ENCODE results near the gene SH3PXD2A. TPM values are rescaled to one million over a fixed set of nuclear protein-coding genes. Genes with fewer than 3 reads are reported as not detected.

The SH3PXD2A gene, protein sequence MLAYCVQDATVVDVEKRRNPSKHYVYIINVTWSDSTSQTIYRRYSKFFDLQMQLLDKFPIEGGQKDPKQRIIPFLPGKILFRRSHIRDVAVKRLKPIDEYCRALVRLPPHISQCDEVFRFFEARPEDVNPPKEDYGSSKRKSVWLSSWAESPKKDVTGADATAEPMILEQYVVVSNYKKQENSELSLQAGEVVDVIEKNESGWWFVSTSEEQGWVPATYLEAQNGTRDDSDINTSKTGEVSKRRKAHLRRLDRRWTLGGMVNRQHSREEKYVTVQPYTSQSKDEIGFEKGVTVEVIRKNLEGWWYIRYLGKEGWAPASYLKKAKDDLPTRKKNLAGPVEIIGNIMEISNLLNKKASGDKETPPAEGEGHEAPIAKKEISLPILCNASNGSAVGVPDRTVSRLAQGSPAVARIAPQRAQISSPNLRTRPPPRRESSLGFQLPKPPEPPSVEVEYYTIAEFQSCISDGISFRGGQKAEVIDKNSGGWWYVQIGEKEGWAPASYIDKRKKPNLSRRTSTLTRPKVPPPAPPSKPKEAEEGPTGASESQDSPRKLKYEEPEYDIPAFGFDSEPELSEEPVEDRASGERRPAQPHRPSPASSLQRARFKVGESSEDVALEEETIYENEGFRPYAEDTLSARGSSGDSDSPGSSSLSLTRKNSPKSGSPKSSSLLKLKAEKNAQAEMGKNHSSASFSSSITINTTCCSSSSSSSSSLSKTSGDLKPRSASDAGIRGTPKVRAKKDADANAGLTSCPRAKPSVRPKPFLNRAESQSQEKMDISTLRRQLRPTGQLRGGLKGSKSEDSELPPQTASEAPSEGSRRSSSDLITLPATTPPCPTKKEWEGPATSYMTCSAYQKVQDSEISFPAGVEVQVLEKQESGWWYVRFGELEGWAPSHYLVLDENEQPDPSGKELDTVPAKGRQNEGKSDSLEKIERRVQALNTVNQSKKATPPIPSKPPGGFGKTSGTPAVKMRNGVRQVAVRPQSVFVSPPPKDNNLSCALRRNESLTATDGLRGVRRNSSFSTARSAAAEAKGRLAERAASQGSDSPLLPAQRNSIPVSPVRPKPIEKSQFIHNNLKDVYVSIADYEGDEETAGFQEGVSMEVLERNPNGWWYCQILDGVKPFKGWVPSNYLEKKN
- 5.7 and 6.3 TPM in 2 replicates for total RNA-seq

DNA sequence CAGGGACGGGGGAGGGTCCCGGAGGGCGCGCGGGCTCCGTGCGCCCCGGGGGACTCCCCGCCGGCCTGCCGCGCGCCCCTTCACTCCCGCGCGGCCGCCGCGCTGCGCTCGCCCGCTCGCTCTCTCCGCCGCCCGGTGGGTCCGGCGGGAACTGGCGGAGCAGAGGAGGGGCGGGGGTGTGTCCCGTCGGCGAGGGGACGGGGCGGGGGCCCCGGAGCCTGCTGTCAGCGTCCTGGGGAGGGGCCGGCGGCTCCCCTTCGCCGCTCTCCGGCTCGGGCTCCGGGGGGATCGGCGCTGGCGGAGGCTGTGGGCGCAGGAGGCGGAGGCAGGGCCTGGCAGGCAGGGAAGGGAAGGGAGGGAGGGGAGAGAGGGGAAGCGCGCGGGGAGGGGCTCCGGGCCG, at the start of gene SH3PXD2A:
Gene SH3PXD2A (minus strand): TSS at position 153 of the 400 bp plus-strand sequence. CDS start 310 bp downstream, outside the sequence.
- no peak for DNase-seq (ENCODE audit: low read depth, low spot score)

DNA sequence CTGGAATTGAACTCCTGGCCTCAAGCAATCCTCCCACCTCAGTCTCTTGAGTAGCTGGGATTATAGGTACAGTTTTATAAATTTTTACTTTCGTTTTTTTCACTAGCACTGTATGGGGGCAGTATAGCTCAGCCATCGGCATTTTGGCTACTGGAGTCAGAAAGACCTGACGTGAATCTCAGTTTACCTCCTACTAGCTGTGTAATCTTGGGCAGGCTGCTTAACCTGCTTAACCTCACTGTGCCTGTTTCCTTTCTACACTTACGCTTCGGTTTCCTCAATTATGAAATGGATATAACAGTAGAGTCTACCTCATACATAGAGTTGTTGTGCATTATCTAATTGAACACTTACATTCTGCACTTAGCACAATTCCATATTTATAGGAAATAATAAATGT, 45.9 kb upstream of the SH3PXD2A start:
- no peak for DNase-seq (ENCODE audit: low read depth, low spot score)

DNA sequence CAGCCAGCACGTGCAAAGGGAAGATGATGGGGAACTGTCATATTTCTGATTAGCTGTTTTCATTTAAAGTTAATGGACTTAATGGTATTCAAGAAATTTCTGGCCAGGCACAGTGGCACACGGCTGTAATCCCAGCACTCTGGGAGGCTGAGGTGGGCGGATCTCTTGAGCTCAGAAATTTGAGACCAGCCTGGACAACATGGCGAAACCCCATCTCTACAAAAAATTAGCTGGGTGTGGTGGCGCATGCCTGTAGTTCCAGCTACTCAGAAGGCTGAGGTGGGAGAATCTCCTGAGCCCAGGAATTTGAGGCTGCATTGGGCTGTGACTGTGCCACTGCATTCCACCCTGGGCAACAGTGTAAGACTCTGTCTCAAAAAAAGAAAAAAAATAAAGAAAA, 43.9 kb upstream of the SH3PXD2A start:
- no peak for DNase-seq (ENCODE audit: low read depth, low spot score)

DNA sequence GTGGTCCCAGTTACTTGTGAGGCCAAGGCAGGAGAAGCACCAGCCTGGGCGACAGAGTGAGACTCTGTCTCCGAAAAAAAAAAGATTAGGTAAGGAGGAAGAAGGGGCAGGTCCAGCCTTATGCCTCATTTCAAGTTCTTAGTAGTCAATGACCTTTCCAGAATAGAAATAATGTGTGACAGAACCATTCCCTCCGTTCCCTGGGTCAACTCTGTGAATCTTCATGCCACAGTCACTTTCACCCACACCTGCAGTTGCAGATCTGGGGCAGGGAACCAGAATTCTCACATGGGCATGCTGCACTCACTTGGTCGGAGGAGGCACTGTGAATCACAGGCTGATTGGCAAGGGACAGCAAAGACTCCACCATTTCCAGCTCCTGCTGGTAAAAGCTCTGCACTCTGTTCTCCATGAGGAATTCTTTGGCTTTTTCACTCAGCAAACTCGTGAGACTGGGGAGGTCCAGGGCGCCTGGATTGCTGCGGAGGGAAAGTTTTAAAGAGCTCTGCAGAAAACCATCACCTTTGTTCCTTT, 41.9 kb upstream of the SH3PXD2A start:
- no peak for DNase-seq (ENCODE audit: low read depth, low spot score)

DNA sequence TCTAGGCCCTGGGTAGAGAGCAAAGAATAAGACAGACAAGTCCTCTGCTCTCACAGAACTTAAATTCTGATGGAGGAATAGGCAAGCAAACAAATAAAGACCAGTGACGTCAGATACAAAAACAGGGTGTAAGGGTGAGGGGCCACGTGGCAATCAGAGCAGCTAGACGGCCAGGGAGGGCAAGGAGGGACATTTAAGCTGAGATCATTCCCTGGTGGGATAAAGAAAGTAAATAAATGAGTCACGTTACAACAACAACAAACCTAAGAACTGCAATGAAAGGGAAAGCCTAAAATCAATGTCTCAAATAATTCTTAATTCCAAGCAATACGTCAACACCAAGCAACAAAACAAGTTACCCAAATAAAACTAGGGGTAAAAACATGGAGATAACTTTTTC, 40.8 kb upstream of the SH3PXD2A start:
- no peak for DNase-seq (ENCODE audit: low read depth, low spot score)

DNA sequence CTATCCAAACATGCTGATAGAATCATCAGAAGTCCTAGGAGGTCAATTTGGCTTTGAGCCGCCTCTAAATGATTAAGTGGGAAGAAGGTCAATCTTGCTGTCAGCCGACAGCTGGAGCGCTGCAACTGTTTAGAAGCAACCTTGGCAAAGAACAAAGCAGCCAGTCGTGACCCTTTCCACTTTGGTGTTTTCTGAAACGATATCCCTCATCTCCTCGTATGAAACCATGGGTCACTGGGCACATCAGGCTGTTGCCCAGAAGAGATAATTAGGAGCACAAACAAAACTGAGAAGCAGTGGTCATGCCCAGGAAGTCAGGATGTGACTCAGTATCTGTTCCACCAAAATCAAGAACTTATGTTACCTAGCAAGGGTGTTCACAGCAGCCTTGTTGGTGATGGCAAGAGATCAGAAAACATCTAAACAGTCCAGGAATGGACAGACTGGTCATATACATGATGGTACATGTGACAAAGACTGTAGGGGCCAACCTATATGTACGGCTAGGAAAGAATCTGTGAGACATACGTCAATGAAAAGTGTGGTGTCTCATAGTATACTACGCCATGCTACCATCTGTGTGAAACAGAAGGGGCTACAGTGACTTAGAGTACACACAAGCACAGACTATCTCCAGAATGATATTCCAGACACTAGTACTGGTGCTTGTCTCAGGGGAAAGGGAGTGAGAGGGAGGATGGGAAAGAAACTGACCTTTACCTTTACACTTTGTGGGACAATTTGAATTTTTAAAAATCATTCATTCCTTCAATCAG, 40.2 kb upstream of the SH3PXD2A start:
- DNase-seq (ENCODE audit: low read depth, low spot score): no peak

DNA sequence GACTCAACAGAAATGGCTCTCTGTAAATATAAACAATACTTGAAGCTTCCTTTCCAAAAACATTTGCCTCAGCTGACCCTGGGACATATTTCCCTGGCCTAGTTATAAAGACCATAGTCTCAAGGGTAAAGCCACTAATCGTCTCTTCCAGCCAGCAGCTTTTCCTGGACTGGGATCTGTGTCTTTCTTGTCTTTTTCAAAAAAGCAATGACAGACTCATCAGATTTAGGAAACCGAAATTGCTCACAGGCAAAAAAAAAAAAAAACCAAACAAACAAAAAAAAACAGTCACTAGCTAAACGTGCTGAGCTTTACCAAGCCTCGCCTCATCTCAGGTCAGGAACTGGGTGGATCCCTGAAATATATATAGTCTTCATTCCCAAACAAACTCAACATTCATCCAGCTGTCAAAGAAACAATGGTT, 39.1 kb upstream of the SH3PXD2A start:
- DNase-seq (ENCODE audit: low read depth, low spot score): no peak

DNA sequence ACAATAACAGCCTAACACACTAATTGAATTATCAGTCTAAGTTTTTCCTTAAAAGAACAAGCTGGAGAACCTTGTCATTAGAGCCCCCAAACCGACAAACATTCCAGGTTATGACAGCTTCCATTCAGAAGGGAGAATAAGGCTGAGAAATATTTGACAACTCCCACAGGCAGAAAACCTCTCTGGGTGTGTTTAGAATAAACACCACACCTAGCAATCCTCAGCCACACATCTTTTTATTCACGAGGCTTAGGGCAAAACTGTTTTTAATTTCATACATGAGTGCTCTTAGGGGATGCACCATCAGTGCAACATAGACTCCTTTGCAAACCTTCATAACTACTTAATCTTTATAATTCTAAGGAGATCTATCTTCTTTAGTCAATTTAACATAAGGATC, 38.4 kb upstream of the SH3PXD2A start:
- no peak for DNase-seq (ENCODE audit: low read depth, low spot score)

DNA sequence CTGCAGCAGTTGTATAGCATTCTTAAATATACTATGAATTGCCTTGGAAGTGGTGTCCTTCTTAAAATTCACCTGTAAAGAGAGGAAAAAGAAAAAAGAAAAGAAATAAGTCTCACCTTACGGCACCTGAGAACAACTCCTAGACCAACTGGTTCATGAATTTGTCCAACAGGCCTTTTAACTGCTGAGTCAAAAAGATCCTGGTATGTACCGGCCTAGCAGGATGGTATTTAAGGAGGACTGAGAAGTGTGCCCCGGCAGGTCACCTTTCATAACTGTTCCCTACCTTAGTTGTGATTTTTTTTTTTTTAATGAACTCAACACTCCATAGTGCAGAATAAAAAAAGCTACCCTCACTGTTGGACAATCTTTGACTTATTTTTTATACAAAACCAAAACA, 36.8 kb upstream of the SH3PXD2A start:
- no peak for DNase-seq (ENCODE audit: low read depth, low spot score)

DNA sequence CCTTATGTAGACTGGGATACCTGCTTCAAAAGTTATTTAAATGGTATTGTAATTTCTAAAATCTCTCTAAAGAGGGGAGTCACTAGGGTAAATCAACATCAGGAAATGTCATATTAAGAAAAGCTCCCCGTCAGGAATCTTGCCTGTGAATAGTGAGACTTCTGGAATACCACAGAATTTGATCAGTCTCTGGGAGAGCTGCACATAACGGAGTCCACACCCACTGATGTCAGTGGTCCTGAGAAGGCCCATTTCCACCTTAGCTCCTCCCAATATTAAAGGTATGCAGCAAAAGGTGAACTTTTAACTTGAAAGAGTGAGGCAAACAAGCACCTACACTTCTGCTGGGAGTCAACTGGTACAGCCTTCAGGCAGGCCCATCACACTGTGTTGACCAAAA, 35.3 kb upstream of the SH3PXD2A start:
- no peak for DNase-seq (ENCODE audit: low read depth, low spot score)

DNA sequence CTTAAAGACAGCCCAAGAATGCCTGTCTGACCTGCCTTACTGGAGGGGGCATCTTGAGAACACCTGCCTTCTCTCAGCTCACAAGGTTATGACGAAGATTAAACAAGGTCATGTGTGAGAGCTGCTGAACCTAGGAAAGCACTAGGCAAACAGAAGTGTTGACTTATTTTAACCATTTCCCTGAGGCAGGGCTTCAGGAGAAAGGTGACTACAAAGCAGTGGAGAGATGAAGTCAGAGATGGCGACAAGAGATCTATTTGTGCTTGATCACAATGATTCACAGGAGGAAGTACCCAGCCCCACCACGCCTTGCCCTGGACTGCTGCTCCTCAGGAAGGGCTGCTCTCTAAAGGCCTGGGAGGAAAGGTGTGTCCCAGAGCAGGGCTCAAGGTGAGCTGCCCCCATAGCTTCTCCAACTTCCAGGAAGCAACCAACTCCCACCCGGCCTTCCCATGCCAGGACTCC, 34.9 kb upstream of the SH3PXD2A start:
- no peak for DNase-seq (ENCODE audit: low read depth, low spot score)

DNA sequence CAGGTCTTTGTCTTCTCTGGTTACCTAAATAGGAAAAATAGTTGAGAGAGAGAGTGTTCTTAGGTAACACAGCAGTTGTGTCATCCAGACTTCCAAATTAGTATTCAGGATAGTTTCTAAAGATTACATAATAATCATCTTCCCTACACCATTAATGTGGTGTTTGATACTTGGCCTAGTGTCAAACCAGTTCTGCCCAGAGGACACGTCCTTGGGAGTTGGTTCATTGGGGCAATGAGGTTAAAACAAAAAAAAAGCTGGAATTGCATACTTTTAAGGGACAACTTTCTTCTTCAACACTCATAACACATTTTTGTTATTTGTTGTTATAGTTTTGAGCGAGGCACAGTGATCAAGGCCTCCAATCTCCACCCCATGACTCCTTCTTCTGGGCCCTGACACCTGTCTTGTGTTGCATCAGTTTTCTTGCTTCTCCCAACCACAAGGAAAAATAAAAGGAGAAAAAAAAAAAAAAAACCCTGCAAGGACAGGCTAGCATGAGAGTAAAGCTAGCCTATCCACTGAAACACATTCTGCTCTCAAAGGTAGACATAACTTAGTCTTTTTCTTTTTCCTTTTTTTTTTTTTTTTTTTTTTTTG, 33.8 kb upstream of the SH3PXD2A start:
- DNase-seq (ENCODE audit: low read depth, low spot score): no peak

DNA sequence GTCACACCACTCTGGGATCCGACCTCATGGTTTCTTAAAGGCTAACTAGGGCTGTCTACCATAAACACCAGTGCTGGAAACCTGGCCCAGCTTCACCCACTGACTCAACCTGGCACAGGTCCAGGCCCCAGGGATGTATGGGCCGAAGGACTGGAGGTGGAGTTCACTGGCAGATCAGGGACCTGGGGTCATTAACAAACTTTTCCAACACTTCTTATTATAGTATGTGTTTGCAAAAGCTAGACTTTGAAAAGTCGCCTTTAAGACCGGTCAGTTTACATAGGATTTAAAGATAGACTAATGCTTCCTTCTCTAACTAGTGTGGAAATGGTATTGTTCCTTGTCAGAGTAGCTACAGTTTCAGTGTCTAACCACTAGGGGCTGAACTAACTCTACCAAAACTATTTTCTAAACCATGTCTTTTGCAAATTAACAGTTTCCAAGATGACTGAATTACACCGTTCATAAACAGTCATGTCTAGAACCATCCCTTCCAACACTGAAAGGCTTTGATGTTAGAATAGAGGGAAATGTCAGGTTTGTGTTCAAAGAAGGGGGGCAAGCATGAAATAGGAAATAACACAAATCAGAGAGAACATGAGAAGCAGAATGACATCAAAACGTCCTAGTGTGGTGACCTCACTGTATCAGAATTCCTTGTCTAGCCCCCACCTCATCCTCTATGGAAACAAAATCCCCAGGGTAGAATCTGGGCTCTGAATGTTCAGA, 32.9 kb upstream of the SH3PXD2A start:
- DNase-seq (ENCODE audit: low read depth, low spot score): no peak

DNA sequence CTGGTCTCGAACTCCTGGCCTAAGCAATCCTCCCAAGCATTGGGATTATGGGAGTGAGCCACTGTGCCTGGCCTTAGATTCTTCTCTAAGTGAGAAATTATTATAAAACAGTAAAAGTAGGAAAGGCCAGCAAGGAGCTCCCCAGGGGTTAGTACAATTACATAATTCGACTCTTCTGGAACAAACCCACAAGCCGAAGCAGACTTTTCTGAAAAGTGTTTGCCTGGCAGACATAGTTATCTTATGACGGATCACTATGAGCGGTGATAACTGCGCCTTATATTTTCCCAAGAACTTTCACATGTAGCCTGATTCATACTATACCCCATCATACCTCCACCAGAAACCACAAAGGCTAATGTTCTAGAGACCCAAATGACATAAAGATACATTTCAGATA, 30.2 kb upstream of the SH3PXD2A start:
- no peak for DNase-seq (ENCODE audit: low read depth, low spot score)

DNA sequence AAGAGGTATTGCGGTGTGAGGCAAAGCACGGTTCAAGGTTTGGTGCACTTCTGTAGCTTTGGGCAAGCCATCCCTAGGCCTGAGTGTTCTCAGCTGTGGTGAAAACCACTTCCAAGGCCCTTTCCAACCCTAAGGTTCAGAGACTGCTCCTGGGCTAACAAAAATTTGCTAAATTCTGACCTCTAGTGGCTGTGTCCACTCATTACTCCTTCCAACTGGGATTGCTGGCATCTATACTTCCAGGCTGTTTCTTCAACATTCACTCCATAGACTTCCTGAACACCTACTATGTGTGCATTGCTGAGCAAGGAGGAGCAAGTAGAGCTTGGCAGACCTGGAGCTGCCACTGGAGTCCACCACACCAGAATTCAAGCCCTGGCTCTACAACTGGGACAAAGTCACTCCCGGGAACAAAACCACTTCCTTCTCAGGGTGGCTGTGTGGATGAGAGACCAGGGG, 29.3 kb upstream of the SH3PXD2A start:
- DNase-seq (ENCODE audit: low read depth, low spot score): no peak

DNA sequence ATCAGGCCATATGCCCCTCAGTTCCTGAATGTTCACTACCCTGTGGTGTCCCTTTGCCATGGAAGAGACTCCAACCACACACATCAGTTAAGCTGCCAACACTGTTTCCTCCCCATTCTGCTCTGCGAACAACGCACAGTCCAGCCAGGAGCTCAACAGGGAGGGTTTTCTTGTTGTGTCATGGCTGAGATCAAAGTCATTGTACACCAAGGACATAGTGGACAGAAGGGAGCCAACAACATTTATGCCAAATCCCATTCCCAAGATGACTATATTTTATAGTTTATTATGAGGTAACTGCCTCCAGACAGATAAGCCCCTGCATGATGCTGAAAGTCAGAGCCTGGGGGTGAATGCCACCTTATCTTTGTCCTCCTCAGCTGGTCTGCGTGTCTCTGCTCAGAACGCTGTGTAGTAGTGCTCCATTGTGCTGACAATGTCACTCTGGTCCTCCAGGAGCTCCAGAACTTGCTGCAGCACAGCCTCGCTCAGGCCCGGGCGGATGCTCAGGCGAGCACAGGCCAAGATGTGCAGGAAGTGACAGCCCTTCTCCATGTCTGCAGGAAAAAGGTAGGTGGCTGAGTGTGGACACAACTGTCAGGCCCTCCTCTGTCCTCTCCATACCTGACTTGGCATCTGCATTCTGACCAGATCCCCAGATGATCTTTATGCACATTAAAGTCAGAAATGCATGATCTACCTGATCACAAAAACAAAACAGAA, 27.1 kb upstream of the SH3PXD2A start:
- no peak for DNase-seq (ENCODE audit: low read depth, low spot score)

DNA sequence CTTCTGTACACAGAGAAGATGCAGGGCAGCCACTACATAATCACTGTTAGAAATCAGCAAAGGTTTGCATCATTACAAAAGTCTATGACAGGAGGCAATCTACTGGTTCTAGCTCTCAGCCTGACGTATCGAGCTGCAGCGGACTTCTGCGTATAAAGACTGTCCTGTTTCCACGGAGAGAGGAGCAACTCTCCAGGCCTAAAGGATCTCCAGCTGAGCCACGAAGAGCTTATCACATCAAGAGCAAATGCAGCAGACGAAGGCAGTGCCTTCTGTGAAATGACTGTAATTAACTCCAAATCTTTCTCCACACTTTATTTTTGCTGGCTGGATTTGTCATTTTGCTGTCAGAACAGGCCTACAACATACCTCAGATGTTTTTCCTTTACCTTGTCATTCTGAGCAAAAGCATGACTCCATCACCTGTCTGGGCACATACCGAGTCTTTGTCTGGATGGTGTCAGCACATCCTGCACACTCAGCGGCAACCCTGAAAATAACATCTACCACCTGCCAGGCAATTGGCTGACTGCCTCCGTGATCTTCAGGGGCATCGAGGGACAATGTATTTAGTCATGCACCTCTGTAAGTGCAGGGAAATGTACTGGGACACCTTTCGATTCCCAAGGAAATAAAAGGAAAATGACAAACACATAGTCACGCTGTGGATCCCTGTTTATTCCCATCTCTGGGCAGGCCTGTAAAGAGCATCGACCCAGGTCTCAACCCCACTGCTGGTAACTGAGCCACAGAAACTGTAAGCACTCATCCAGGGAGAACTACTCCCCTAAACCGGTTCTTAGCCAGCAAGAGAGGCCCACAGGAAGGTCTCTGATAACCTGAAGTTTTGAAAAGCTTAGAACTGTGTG, 26.3 kb upstream of the SH3PXD2A start:
- no peak for DNase-seq (ENCODE audit: low read depth, low spot score)

DNA sequence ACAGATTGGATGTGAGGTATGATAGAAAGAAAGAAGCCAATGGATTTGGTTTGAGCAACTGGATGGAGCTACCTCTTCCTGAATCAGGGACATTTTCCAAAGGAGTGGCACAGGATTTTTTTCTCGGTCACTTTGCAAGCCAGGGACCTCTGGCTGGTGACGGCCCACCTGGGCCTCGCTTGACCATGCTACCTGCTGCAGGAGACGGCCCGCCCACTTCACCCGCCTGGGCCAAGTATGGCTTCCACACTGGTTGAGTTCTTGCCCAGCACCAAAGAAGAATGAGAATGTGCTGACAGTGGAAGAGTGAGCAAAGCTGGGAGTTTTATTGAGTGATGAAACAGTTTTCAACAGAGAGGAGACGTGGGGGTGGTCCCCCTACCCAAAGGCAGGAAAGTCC, 24.5 kb upstream of the SH3PXD2A start:
- DNase-seq (ENCODE audit: low read depth, low spot score): no peak

All from pulmonary artery endothelial cell (primary cell).